GM19463 (cell line): ENCODE results near the gene TMEM254.
"Not testable (repeated sequence)": the region's sequence is repeated elsewhere in the genome, so short reads cannot be mapped to it uniquely, and the experiment has no call there.

Experiments used
- ATAC-seq: cut with Tn5 transposase; IDR thresholded peaks from one replicate; pipeline ENCODE4 v1.9.1; 2021; ENCODE audit warnings: mild to moderate bottlenecking, moderate library complexity; ENCODE audit not compliant: unreplicated experiment

The TMEM254 gene

GRCh38 chr10:80078448-80079311 lies at the start of gene TMEM254:
Gene TMEM254 (plus strand): TSS chr10:80078665. CDS start chr10:80078700, 35 bp downstream.
- peak; percentile 88 for ATAC-seq

GRCh38 chr10:80029205-80029604 lies 49.3 kb upstream of the TMEM254 start:
- peak; percentile 75 for ATAC-seq

DNA sequence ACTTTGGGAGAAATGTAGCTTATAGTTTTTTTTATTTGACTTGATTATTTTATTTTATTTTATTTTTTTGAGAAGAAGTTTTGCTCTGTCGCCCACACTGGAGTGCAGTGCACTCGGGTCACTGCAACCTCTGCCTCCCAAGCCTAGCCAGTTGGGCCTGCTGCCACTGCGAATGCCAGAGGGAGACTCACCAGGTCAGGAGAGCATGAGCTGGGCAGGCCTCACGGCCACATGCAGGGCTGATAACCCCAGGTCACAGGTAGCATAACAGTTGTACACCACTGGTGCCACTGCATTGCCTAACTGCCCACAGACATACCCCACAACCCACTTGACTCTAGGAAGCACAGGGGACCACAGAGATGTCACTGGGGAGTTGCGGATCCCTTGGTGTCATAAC lies 48.6 kb upstream of the TMEM254 start:
- ATAC-seq: not testable (repeated sequence)

DNA sequence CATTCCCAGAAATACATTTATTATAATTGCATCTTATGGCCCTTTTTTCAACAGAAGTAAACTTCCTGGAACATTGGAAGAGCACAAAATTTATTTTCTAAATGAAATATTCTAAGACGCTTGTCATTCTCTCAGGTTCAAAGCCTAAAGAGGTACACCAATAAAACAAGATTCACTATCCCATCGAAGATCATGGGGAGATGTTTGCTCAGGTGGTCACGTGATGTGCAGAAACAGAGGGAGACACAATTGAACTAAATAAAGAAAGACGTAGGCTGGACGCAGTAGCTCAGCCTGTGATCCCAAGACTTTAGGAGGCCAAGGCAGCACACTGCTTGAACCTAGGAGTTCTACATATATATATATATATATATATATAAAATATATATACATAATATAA lies 46.0 kb upstream of the TMEM254 start:
- no peak for ATAC-seq

GRCh38 chr10:80034766-80035165 lies 43.7 kb upstream of the TMEM254 start:
- not testable (repeated sequence) for ATAC-seq

GRCh38 chr10:80035430-80035829 lies 43.0 kb upstream of the TMEM254 start:
- ATAC-seq: not testable (repeated sequence)

- not testable (repeated sequence) for ATAC-seq
Measured at GRCh38 chr10:80036921-80037500, 41.5 kb upstream of the TMEM254 start.

DNA sequence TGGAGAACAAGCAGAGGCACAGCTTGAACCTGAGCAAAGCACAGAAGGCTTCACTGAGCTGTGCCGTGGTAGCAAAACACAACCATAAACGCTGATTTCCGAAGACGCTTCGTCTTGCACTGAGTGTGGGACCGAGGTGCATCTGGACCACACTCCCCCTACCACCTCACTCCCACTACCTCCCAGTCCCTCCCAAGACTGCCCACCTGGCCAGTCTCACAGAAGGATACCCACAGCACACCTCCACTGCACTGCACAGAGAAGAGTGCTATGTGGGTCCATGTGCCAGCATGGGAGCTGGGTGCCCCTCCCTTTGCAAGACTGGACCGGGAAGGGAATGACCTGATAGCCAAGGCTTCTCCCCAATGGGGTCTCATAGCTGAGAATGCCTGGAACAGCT lies 40.2 kb upstream of the TMEM254 start:
- not testable (repeated sequence) for ATAC-seq

DNA sequence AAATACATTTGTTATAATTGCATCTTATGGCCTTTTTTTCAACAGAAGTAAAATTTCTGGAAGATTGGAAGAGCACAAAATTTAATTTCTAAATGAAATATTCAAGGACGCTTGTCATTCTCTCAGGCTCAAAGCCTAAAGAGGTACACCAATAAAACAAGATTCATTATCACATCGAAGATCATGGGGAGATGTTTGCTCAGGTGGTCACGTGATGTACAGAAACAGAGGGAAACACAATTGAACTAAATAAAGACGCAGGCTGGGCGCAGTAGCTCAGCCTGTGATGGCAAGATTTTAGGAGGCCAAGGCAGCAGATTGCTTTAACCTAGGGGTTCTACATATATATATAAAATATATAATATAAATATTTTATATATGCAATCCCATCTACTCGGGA lies 37.3 kb upstream of the TMEM254 start:
- ATAC-seq: no peak

GRCh38 chr10:80044935-80045334 lies 33.5 kb upstream of the TMEM254 start:
- ATAC-seq: peak; percentile 68

DNA sequence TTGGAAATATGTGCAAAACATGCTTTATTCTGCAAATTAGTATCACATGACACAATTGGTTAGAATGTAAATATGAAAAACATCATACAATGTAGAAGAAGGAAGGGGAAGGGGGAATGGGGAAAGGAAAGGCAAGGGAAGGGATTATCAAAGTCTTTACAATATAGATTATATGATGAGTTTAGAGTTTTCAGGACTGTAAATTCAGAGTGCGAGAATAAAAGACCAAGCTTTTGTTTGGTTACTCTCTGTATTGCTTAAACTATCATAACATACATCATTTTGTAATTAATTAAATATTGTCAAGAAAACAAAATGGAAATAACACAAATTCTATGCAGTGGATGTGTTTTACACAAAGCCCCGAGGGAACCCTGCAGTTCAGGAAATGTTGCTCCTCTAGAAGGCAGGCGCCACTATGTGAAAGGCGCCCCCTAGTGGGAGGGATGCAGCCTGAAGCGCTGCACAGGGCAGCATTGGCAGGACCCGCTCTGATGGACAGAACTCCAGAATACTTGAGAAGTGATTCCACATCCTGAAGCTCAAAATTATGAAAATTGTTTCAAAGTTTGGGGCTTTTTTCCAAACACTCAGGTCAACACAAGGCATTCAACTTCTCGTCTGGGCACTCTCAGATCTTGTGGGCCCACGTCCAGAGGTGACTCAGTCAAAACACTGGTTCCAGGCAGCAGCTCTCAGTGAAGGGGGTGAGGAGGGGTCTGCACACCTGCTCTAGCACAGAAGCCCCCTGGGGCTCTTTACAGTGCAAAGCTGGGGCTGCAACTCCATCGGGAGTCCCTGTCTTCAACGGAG lies 31.6 kb upstream of the TMEM254 start:
- peak; percentile 70 for ATAC-seq

DNA sequence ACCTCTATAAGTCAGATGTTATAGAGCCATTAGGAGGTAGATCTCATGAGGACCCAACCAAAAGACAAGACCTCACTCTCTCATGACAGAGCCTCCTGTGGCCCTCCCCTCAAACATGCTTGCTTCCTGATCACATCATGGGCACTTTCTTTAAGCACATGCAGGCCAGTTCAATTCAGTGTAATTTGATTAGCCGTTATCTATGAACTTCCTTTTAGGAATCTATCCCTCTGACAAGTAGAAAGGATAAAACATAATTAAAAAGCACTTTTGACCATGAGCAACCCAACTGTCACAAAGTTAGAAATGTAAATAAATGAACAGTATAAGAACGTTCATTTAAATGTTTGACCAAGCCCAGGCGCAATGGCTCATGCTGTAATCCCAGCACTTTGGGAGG lies 27.7 kb upstream of the TMEM254 start:
- ATAC-seq: no peak

DNA sequence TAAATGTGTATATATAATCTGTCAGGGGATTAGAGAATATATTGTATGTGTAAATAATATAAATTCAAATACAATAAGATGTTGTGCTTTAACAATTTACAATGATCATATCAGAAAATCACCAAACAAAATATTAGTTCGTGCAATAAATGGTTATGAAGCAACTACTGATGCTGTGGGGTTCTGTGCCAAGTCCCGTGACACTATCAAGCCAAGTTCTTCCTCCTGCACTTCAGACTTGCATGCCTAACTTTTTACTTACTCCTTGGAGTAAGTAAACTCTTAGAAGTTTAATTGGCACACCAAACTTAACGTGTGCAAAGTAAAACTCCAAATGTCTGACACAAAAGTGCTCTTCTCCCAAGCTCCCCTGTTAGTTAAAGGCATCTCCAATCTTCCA lies 26.5 kb upstream of the TMEM254 start:
- no peak for ATAC-seq

DNA sequence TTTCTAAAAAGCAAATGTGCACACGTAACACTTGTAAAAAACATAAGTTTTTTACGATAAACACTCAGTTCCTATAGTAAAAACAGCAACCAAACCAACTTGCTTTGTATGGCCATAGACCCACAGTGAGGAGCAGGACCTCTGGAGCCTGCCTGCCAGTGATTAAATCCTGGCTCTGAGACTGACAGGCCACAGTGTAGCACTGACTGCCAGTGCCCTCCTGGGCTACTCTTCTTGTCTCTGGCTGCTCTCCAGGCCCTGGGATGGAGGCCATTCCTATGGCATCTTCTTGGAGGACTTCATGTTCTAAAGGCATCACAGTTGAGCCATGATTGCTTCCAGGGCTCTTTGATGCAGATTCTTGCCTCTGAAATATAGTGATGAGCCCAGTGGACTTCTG lies 22.7 kb upstream of the TMEM254 start:
- ATAC-seq: no peak

GRCh38 chr10:80057171-80057570 lies 21.3 kb upstream of the TMEM254 start:
- ATAC-seq: no peak

DNA sequence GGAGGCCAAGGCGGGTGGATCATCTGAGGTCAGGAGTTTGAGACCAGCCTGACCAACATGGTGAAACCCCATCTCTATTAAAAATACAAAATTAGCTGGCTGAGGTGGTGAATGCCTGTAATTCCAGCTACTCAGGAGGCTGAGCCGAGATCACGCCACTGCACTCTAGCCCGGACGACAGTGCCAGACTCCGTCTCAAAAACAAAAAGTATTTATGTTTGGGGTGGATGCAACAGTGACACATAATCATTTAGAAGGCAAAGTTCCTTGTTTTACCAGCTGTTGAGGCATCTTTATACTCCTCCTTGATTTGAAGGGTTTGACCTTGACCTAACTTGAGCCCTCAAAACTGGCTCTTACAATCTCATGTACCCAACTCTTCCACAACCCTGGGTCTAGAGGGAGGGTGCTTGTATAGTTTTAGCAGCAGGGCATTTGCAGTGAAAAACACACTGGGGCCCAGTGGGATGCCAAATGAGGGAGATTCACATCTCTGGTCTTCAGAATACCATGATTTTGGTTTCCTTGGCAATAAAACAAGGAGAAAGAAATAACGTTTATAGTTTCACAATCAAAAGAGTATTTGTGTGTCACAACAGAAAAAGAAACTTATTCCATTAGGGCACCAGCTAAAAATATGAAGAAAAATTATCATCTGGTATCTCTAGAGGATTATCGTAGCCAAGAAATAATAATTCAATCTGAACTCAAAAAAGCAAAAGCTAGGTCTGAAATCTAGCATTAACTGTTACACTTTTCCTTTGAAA lies 14.2 kb upstream of the TMEM254 start:
- ATAC-seq: no peak

- ATAC-seq: no peak
Measured at GRCh38 chr10:80066809-80067208, 11.7 kb upstream of the TMEM254 start.

- ATAC-seq: not testable (repeated sequence)
Measured at GRCh38 chr10:80067821-80068220, 10.6 kb upstream of the TMEM254 start.

GRCh38 chr10:80068270-80068669 lies 10.2 kb upstream of the TMEM254 start:
- ATAC-seq: no peak

DNA sequence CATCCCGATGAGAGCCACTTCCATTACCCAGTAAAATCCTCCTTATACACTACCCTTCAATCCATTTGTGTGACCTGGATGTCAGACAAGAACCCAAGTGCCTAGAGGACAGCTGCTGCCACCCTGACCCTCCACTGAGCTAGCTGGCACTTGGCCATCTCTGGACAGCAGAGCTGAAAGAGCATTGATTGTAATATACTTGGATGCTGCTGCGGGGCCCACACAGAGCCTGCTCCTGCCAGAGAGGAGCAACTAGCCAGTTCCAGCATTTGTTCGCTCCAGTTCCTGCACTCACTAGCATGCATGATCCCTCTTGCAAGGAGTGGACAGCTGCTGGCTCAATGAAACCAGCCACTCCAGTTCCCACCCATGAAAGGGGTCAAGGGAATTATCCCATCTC lies 8.4 kb upstream of the TMEM254 start:
- no peak for ATAC-seq

GRCh38 chr10:80072584-80072983 lies 5.9 kb upstream of the TMEM254 start:
- ATAC-seq: no peak
